GM19452 (cell line): Measurements from ENCODE around the gene CNNM2.
"Not testable (repeated sequence)": the region's sequence is repeated elsewhere in the genome, so short reads cannot be mapped to it uniquely, and the experiment has no call there.

Experiments used
- ATAC-seq: cut with Tn5 transposase; IDR thresholded peaks from one replicate; pipeline ENCODE4 v1.9.1; 2021; ENCODE audit not compliant: unreplicated experiment

The CNNM2 gene

GRCh38 chr10:102923601-102924000 lies 5.5 kb downstream of the CNNM2 start:
- ATAC-seq = no peak

- no peak for ATAC-seq
These were observed 8.7 kb downstream of the CNNM2 start for GRCh38 chr10:102926842-102927241.

GRCh38 chr10:102927311-102928010 lies 9.4 kb downstream of the CNNM2 start:
- no peak for ATAC-seq

- not testable (repeated sequence) for ATAC-seq
These were observed 10.3 kb downstream of the CNNM2 start for GRCh38 chr10:102928442-102928841.

- no peak for ATAC-seq
These were observed 12.6 kb downstream of the CNNM2 start for GRCh38 chr10:102930720-102931119.

GRCh38 chr10:102931643-102932042 lies 13.5 kb downstream of the CNNM2 start:
- ATAC-seq = no peak

GRCh38 chr10:102935505-102935904 lies 17.4 kb downstream of the CNNM2 start:
- no peak for ATAC-seq

GRCh38 chr10:102935939-102936605 lies 18.0 kb downstream of the CNNM2 start:
- no peak for ATAC-seq

GRCh38 chr10:102941401-102941800 lies 23.3 kb downstream of the CNNM2 start:
- ATAC-seq = no peak

GRCh38 chr10:102945449-102945848 lies 27.4 kb downstream of the CNNM2 start:
- no peak for ATAC-seq

- ATAC-seq = no peak
These were observed 27.9 kb downstream of the CNNM2 start for GRCh38 chr10:102945962-102946361.

GRCh38 chr10:102946992-102947391 lies 28.9 kb downstream of the CNNM2 start:
- no peak for ATAC-seq

- no peak for ATAC-seq
These were observed 30.1 kb downstream of the CNNM2 start for GRCh38 chr10:102948176-102948575.

- no peak for ATAC-seq
These were observed 30.7 kb downstream of the CNNM2 start for GRCh38 chr10:102948786-102949185.

GRCh38 chr10:102949916-102950315 lies 31.8 kb downstream of the CNNM2 start:
- no peak for ATAC-seq

GRCh38 chr10:102951316-102951715 lies 33.2 kb downstream of the CNNM2 start:
- no peak for ATAC-seq

GRCh38 chr10:102959360-102959759 lies 41.3 kb downstream of the CNNM2 start:
- no peak for ATAC-seq

- no peak for ATAC-seq
These were observed 42.1 kb downstream of the CNNM2 start for GRCh38 chr10:102960157-102960556.

GRCh38 chr10:102962267-102962666 lies 44.2 kb downstream of the CNNM2 start:
- ATAC-seq = no peak

- ATAC-seq = no peak
These were observed 45.1 kb downstream of the CNNM2 start for GRCh38 chr10:102962951-102963755.

- ATAC-seq = no peak
These were observed 45.6 kb downstream of the CNNM2 start for GRCh38 chr10:102963756-102964025.

GRCh38 chr10:102964064-102964463 lies 46.0 kb downstream of the CNNM2 start:
- not testable (repeated sequence) for ATAC-seq
